ENCODE data around the gene MAD1L1.

MAD1L1 gene

GRCh38 chr7:2200584-2200980 is 32.2 kb downstream of the MAD1L1 start:
- Histone ChIP-seq H3K9me3 (no peaks in the 10 kb centered on the region), H3K4me1 (ENCODE audit: control insufficient read depth in 1 of 2, insufficient read depth in 1 of 2, low read depth in 1 of 2, low read length in 1 of 2) (no peaks in the 10 kb centered on the region), H3K27me3 (no peaks in the 10 kb centered on the region), H3K27ac (no peak overlapping the region), H3K4me3 (ENCODE audit: low read depth in 1 of 2, low read length in 1 of 2) (no peak overlapping the region), H3K36me3 (peaks cover 69% of the 10 kb centered on the region)
- TF ChIP-seq CTCF (IDR thresholded peaks at IDR 0.05): no peak

GRCh38 chr7:2199956-2200583 is 32.7 kb downstream of the MAD1L1 start:
- H3K9me3 ChIP-seq: no peaks in the 10 kb centered on the region
- peaks cover 66% of the 10 kb centered on the region for H3K36me3 ChIP-seq
- no peak for TF ChIP-seq CTCF (IDR thresholded peaks at IDR 0.05)
- H3K27me3 ChIP-seq: no peaks in the 10 kb centered on the region
- no peak overlapping the region for H3K4me3 ChIP-seq (ENCODE audit: low read depth in 1 of 2, low read length in 1 of 2)
- H3K4me1 ChIP-seq (ENCODE audit: control insufficient read depth in 1 of 2, insufficient read depth in 1 of 2, low read depth in 1 of 2, low read length in 1 of 2): no peaks in the 10 kb centered on the region
- no peak overlapping the region for H3K27ac ChIP-seq

GRCh38 chr7:2199528-2199927 is 33.2 kb downstream of the MAD1L1 start:
- H3K9me3 ChIP-seq: no peaks in the 10 kb centered on the region
- H3K27me3 ChIP-seq: no peaks in the 10 kb centered on the region
- no peak for TF ChIP-seq CTCF (IDR thresholded peaks at IDR 0.05)
- H3K4me1 ChIP-seq (ENCODE audit: control insufficient read depth in 1 of 2, insufficient read depth in 1 of 2, low read depth in 1 of 2, low read length in 1 of 2): no peaks in the 10 kb centered on the region
- no peak overlapping the region for H3K27ac ChIP-seq
- H3K36me3 ChIP-seq: peaks cover 64% of the 10 kb centered on the region
- no peak overlapping the region for H3K4me3 ChIP-seq (ENCODE audit: low read depth in 1 of 2, low read length in 1 of 2)

- no peaks in the 10 kb centered on the region for H3K27me3 ChIP-seq
- peaks cover 58% of the 10 kb centered on the region for H3K36me3 ChIP-seq
- no peaks in the 10 kb centered on the region for H3K4me1 ChIP-seq (ENCODE audit: control insufficient read depth in 1 of 2, insufficient read depth in 1 of 2, low read depth in 1 of 2, low read length in 1 of 2)
- H3K27ac ChIP-seq: no peak overlapping the region
- no peaks in the 10 kb centered on the region for H3K9me3 ChIP-seq
- no peak for TF ChIP-seq CTCF (IDR thresholded peaks at IDR 0.05)
- no peak overlapping the region for H3K4me3 ChIP-seq (ENCODE audit: low read depth in 1 of 2, low read length in 1 of 2)
These were observed 34.0 kb downstream of the MAD1L1 start for GRCh38 chr7:2198760-2199159.

- Histone ChIP-seq H3K27ac (no peak overlapping the region), H3K9me3 (no peaks in the 10 kb centered on the region), H3K4me1 (ENCODE audit: control insufficient read depth in 1 of 2, insufficient read depth in 1 of 2, low read depth in 1 of 2, low read length in 1 of 2) (no peaks in the 10 kb centered on the region), H3K27me3 (no peaks in the 10 kb centered on the region), H3K36me3 (peaks cover 58% of the 10 kb centered on the region), H3K4me3 (ENCODE audit: low read depth in 1 of 2, low read length in 1 of 2) (no peak overlapping the region)
- TF ChIP-seq CTCF (IDR thresholded peaks at IDR 0.05): no peak
These were observed 34.5 kb downstream of the MAD1L1 start for GRCh38 chr7:2198206-2198605.
